K562 (cell line): ENCODE results near the gene MT1E. TPM values are rescaled to one million over a fixed set of nuclear protein-coding genes. Genes with fewer than 3 reads are reported as not detected.

Source experiments
- C11orf30 ChIP-seq: fragments of 450-650 bp; IDR thresholded peaks from 2 replicates; pipeline ENCODE4 v1.6.1; 2016; ENCODE audit warnings: low read depth, mild to moderate bottlenecking
- CCAR2 ChIP-seq: fragments of 200-400 bp; formaldehyde crosslinking; IDR thresholded peaks from 2 replicates; pipeline ENCODE4 v1.6.1; 2017; ENCODE audit warnings: mild to moderate bottlenecking, low read depth, low read length
- CTBP1 ChIP-seq: fragments of 450-650 bp; IDR thresholded peaks from 2 replicates; pipeline ENCODE4 v1.6.1; 2016; ENCODE audit warnings: borderline replicate concordance
- DEAF1 ChIP-seq: fragments of 450-650 bp; formaldehyde crosslinking; IDR thresholded peaks from 2 replicates; pipeline ENCODE4 v1.4.0; 2020; ENCODE audit warnings: mild to moderate bottlenecking, moderate library complexity
- FOXA1 ChIP-seq: fragments of 450-650 bp; IDR thresholded peaks from 2 replicates; pipeline ENCODE4 v1.6.1; 2016; ENCODE audit warnings: mild to moderate bottlenecking, borderline replicate concordance
- FOXA3 ChIP-seq, 2 experiments: fragments of 450-650 bp in 1 of 2; sonication (generic) in 1 of 2; formaldehyde crosslinking; IDR thresholded peaks in 1 of 2; conservative IDR thresholded peaks in 1 of 2; 2 replicates each; pipeline versions ENCODE4 v1.4.0 to v1.8.0; 2020 to 2022; ENCODE audit warnings: mild to moderate bottlenecking in 2 of 2, missing genetic modification reagents in 1 of 2
- GTF2E2 ChIP-seq: fragments of 200-800 bp; sonication (Bioruptor generic); IDR thresholded peaks from 2 replicates; pipeline ENCODE4 v1.6.1; 2016; ENCODE audit warnings: missing genetic modification characterization, missing compliant biosample characterization
- LEF1 ChIP-seq: fragments of 450-650 bp; IDR thresholded peaks from 2 replicates; pipeline ENCODE4 v1.6.1; 2016; ENCODE audit warnings: mild to moderate bottlenecking
- MAZ ChIP-seq, 2 experiments: fragments of 450-650 bp in 1 of 2; sonication (generic) in 1 of 2; formaldehyde crosslinking; IDR thresholded peaks in 1 of 2; conservative IDR thresholded peaks in 1 of 2; 2 replicates each; pipeline versions ENCODE4 v1.4.0 to v1.5.0; 2020; ENCODE audit warnings: mild to moderate bottlenecking in 1 of 2, missing genetic modification reagents in 1 of 2
- MED1 ChIP-seq: sonication (generic); formaldehyde crosslinking; IDR thresholded peaks from 2 replicates; pipeline ENCODE4 v1.8.1; 2023; ENCODE audit warnings: missing genetic modification reagents, borderline replicate concordance
- NCOA2 ChIP-seq, 2 experiments: fragments of 450-650 bp; IDR thresholded peaks; 2 replicates each; pipeline ENCODE4 v1.6.1; 2018; ENCODE audit warnings: mild to moderate bottlenecking in 2 of 2, moderate library complexity in 1 of 2; ENCODE audit not compliant: partially characterized antibody in 2 of 2
- NCOA6 ChIP-seq: fragments of 450-650 bp; IDR thresholded peaks from 2 replicates; pipeline ENCODE4 v1.6.1; 2017; ENCODE audit warnings: mild to moderate bottlenecking
- NFE2 ChIP-seq: IDR thresholded peaks from 2 replicates; pipeline ENCODE4 v1.6.1; 2014; ENCODE audit warnings: antibody characterized with exemption, low read depth
- NFRKB ChIP-seq: fragments of 450-650 bp; IDR thresholded peaks from 2 replicates; pipeline ENCODE4 v1.6.1; 2016; ENCODE audit warnings: low read depth
- PHF8 ChIP-seq: fragments of 200-600 bp; sonication (generic); IDR thresholded peaks from 2 replicates; pipeline ENCODE4 v1.6.1; 2012; ENCODE audit warnings: mixed run types, mild to moderate bottlenecking, inconsistent platforms, low read length, moderate library complexity, borderline replicate concordance
- POLR2G ChIP-seq: fragments of 200-400 bp; formaldehyde crosslinking; IDR thresholded peaks from 2 replicates; pipeline ENCODE4 v1.6.1; 2017; ENCODE audit warnings: low read depth, mild to moderate bottlenecking, antibody characterized with exemption, low read length, moderate library complexity
- POU5F1 ChIP-seq: fragments of 150-350 bp; IDR thresholded peaks from 2 replicates; pipeline ENCODE4 v1.6.1; 2014; ENCODE audit warnings: borderline replicate concordance, low read length, low read depth, mild to moderate bottlenecking; ENCODE audit not compliant: partially characterized antibody
- SMAD1 ChIP-seq: fragments of 150-350 bp; IDR thresholded peaks from 2 replicates; pipeline ENCODE4 v1.6.1; 2014; ENCODE audit warnings: low read length, low read depth; ENCODE audit not compliant: partially characterized antibody
- SOX6 ChIP-seq: fragments of 450-650 bp; IDR thresholded peaks from 2 replicates; pipeline ENCODE4 v1.6.1; 2014; ENCODE audit warnings: mild to moderate bottlenecking
- TFAP4 ChIP-seq: sonication (generic); formaldehyde crosslinking; IDR thresholded peaks from 2 replicates; pipeline ENCODE4 v1.8.0; 2022; ENCODE audit warnings: missing genetic modification reagents, mild to moderate bottlenecking, moderate library complexity, borderline replicate concordance
- U2AF1 ChIP-seq: fragments of 200-400 bp; formaldehyde crosslinking; optimal IDR thresholded peaks from 2 replicates; pipeline ENCODE3; 2017; ENCODE audit warnings: mild to moderate bottlenecking, low read depth, low read length, moderate library complexity
- ZBTB34 ChIP-seq: fragments of 250-450 bp; sonication (Bioruptor Pico); IDR thresholded peaks from 2 replicates; pipeline ENCODE4 v1.8.0; 2021; ENCODE audit warnings: mild to moderate bottlenecking, moderate library complexity
- ZNF134 ChIP-seq: fragments of 250-450 bp; sonication (Bioruptor Pico); conservative IDR thresholded peaks from 2 replicates; pipeline ENCODE4 v1.4.0; 2020
- ZNF197 ChIP-seq: fragments of 200-800 bp; sonication (Bioruptor generic); IDR thresholded peaks from 2 replicates; pipeline ENCODE4 v1.6.1; 2016; ENCODE audit warnings: low read depth, missing genetic modification characterization, missing compliant biosample characterization
- ZNF217 ChIP-seq: sonication (generic); formaldehyde crosslinking; IDR thresholded peaks from 2 replicates; pipeline ENCODE4 v1.8.0; 2022; ENCODE audit warnings: mild to moderate bottlenecking, missing genetic modification reagents
- ZNF764 ChIP-seq: fragments of 250-450 bp; sonication (Bioruptor Pico); IDR thresholded peaks from 2 replicates; pipeline ENCODE4 v1.4.0; 2020; ENCODE audit warnings: low read depth, mild to moderate bottlenecking, moderate library complexity
- polyA plus RNA-seq, 8 experiments: library from polyadenylated mRNA; depleted of rRNA in 4 of 8; stranded (reverse) in 5 of 8; unstranded in 3 of 8; fragments of >200 nt; fragmentation: Nextera tagmentation in 2 of 8; fragmentation: Illumina TruSeq in 1 of 8; extraction: Ambion mirVana in 2 of 8; extraction: Trizol in 1 of 8; gene quantifications; 2 replicates each; pipeline versions ENCODE4 v1.2.1 to v1.2.3, GENCODE V29; 2011 to 2014; ENCODE audit warnings: inconsistent platforms in 1 of 8, missing spikeins in 1 of 8
- total RNA-seq, 7 experiments: library from RNA; depleted of rRNA in 6 of 7; stranded (reverse); fragments of >200 nt in 6 of 7; fragmentation: Illumina TruSeq in 2 of 7; extraction: Trizol in 2 of 7; gene quantifications; 2 replicates each; pipeline versions ENCODE4 v1.2.1 to v1.2.3, GENCODE V29; 2011 to 2021; ENCODE audit warnings: low replicate concordance in 1 of 7

The MT1E gene
- total and polyA plus RNA-seq, 9 of the 15 experiments (the other 6 are each of a cell fraction or from before 2014, with no cell fraction given) = 0.29 to 0.81 (median 0.46) TPM; not detected in 3

GRCh38 chr16:56576585-56577299, 48.8 kb upstream of the MT1E start (continued):
- TF ChIP-seq ZNF217 (CRISPR knock-in tag) = no peak
- TF ChIP-seq NCOA2 (IDR thresholded peaks at IDR 0.05; ENCODE audit: partially characterized antibody in 2 of 2) = no peak
- no peak for TF ChIP-seq U2AF1
- no peak for TF ChIP-seq MED1
- no peak for TF ChIP-seq ZBTB34
- TF ChIP-seq C11orf30 = peak; percentile 29; the same call in 1 of the 2 replicates
- TF ChIP-seq DEAF1 (CRISPR knock-in tag) = peak; percentile 85
- 0 out of 2 replicates have a peak, but pooled peaks have one; percentile 2 for TF ChIP-seq NFE2
- TF ChIP-seq TFAP4 (CRISPR knock-in tag) = peak; percentile 61; the same call in 1 of the 2 replicates
- no peak for TF ChIP-seq FOXA3 (CRISPR knock-in tag; conservative IDR thresholded peaks at IDR 0.05 in 1 of 2, IDR thresholded peaks at IDR 0.05 in 1 of 2)
- no peak for TF ChIP-seq NFRKB
- no peak for TF ChIP-seq GTF2E2
- no peak for TF ChIP-seq CCAR2
- TF ChIP-seq SMAD1 = no peak
- TF ChIP-seq CTBP1 = peak; percentile 87
- TF ChIP-seq POU5F1 = no peak
- TF ChIP-seq POLR2G = no peak
- no peak for TF ChIP-seq NCOA6
- no peak; the same call in 1 of the 2 replicates for TF ChIP-seq SOX6
- TF ChIP-seq LEF1 = no peak
- TF ChIP-seq FOXA1 = no peak
- TF ChIP-seq ZNF134 (CRISPR knock-in tag) = no peak
- peak; percentile 43 to 55; a peak in 1 of 4 replicates for TF ChIP-seq MAZ (CRISPR knock-in tag; conservative IDR thresholded peaks at IDR 0.05 in 1 of 2, IDR thresholded peaks at IDR 0.05 in 1 of 2)
- no peak for TF ChIP-seq ZNF197 (CRISPR knock-in tag)
- no peak for TF ChIP-seq ZNF764 (CRISPR knock-in tag)
- TF ChIP-seq PHF8 = no peak
